Measurements from ENCODE around the gene SETD1B. TPM values are rescaled to one million over a fixed set of nuclear protein-coding genes. Genes with fewer than 3 reads are reported as not detected.

The SETD1B gene
- total and polyA plus RNA-seq, 2 donors (not counting 3 experiments of a cell fraction or from before 2014, with no cell fraction given) = 2.6 to 27.0 TPM

- POLR2A ChIA-PET = no interaction called here
- dilution Hi-C loops (cut with MboI; ENCODE audit: extremely low pct_ligation_motif_present, low sequenced_read_pairs) = no loop called here
- FAIRE-seq (no peak), DNase-seq (ENCODE audit: low read depth, low spot score) (no peak)
- Histone ChIP-seq H3K9me3 (replicated peaks; ENCODE audit: control insufficient read depth, insufficient read depth, low read length) (no peaks in the 10 kb centered on the region), H4K20me1 (replicated peaks; ENCODE audit: control insufficient read depth, extremely low read depth, insufficient read depth, low read length) (no peaks in the 10 kb centered on the region), H3K36me3 (ENCODE audit: control insufficient read depth in 2 of 2, extremely low read depth in 1 of 2, insufficient read depth in 2 of 2, low read length in 2 of 2) (peaks cover 17 to 45% of the 10 kb centered on the region in 2 experiments), H3K27ac (ENCODE audit: insufficient read depth, low read depth, low read length) (no peak overlapping the region), H3K4me2 (ENCODE audit: insufficient read depth, low read length) (no peak overlapping the region), H3K4me3 (replicated peaks in 1 of 3; ENCODE audit: insufficient read depth in 1 of 3, low read depth in 1 of 3, low read length in 3 of 3) (no peak overlapping the region), H3K4me1 (ENCODE audit: control insufficient read depth, extremely low read depth, insufficient read depth, low read length) (peaks cover 11% of the 10 kb centered on the region), H3K9me1 (replicated peaks; ENCODE audit: control insufficient read depth, extremely low read depth, insufficient read depth, low read length) (no peaks in the 10 kb centered on the region), H2AFZ (ENCODE audit: low read depth, low read length) (no peak overlapping the region), H3K27me3 (ENCODE audit: control insufficient read depth in 2 of 2, insufficient read depth in 2 of 2, low read length in 2 of 2) (no peaks in the 10 kb centered on the region), H3K9ac (replicated peaks; ENCODE audit: extremely low read depth, insufficient read depth, low read length) (no peak overlapping the region), H3K79me2 (ENCODE audit: control insufficient read depth, insufficient read depth, low read length) (peaks cover 26% of the 10 kb centered on the region)
- CTCF ChIA-PET = interaction anchor here (2.4 kb wide), 1 partner anchor 23 kb away, joined by 18 read pairs; the partner anchor contains the start of gene RHOF
- intact Hi-C loops (cut with micrococcal nuclease) = no loop called here
- no TSS peak for BruUV-seq (replicated peaks)
- TF ChIP-seq CTCF (IDR thresholded peaks at IDR 0.05; ENCODE audit: extremely low read depth in 1 of 2, insufficient read depth in 1 of 2, low read depth in 1 of 2, low read length in 2 of 2) (no peak), FOS (IDR thresholded peaks at IDR 0.05; ENCODE audit: borderline replicate concordance, insufficient read depth, low read length) (no peak), POLR2AphosphoS5 (IDR thresholded peaks at IDR 0.05; ENCODE audit: insufficient read depth, low read depth, low read length) (no peak), EZH2 (IDR thresholded peaks at IDR 0.05; ENCODE audit: borderline replicate concordance, low read depth, low read length, severe bottlenecking) (no peak), POLR2A (IDR thresholded peaks at IDR 0.05; ENCODE audit: low read depth, low read length) (no peak), MAX (IDR thresholded peaks at IDR 0.05; ENCODE audit: insufficient read depth, insufficient read length) (no peak), JUN (IDR thresholded peaks at IDR 0.05; ENCODE audit: borderline replicate concordance, insufficient read depth, insufficient read length, low read depth) (no peak), MYC (IDR thresholded peaks at IDR 0.05; ENCODE audit: low read depth, low read length) (no peak), GATA2 (IDR thresholded peaks at IDR 0.05; ENCODE audit: insufficient read depth, insufficient read length, low read depth, low read length) (no peak)
Observed at GRCh38 chr12:121816925-121817647, 13.3 kb downstream of the SETD1B start.

All from endothelial cell of umbilical vein (primary cell).